Stimulated activated CD8-positive, alpha-beta memory T cell treated with anti-CD3 and anti-CD28 coated beads, Interleukin-4, amount 100 ng/mL, for 48 hours (primary cell): ENCODE measurements around the gene ALOX12.
"Not testable (repeated sequence)": the region's sequence is repeated elsewhere in the genome, so short reads cannot be mapped to it uniquely, and the experiment has no call there.

Source experiments
- DNase-seq: peaks from one replicate; pipeline ENCODE4 v3.0.0-alpha.2; 2020

The ALOX12 gene

GRCh38 chr17:6995500-6996255 is at the start of gene ALOX12:
ALOX12 (plus strand) TSS chr17:6996049; CDS start chr17:6996118, 69 bp downstream.
- DNase-seq: no peak

- no peak for DNase-seq
Measured at GRCh38 chr17:6947745-6948144, 48.1 kb upstream of the ALOX12 start.

- no peak for DNase-seq
Measured at GRCh38 chr17:6948562-6948961, 47.3 kb upstream of the ALOX12 start.

- no peak for DNase-seq
Measured at GRCh38 chr17:6948976-6949375, 46.9 kb upstream of the ALOX12 start.

GRCh38 chr17:6950938-6951337 is 44.9 kb upstream of the ALOX12 start:
- not testable (repeated sequence) for DNase-seq

GRCh38 chr17:6953689-6954088 is 42.2 kb upstream of the ALOX12 start:
- DNase-seq: no peak

GRCh38 chr17:6959700-6960099 is 36.1 kb upstream of the ALOX12 start:
- DNase-seq: no peak

GRCh38 chr17:6969323-6969726 is 26.5 kb upstream of the ALOX12 start:
- no peak for DNase-seq

- DNase-seq: no peak
Measured at GRCh38 chr17:6970992-6971391, 24.9 kb upstream of the ALOX12 start.

GRCh38 chr17:6979440-6979839 is 16.4 kb upstream of the ALOX12 start:
- DNase-seq: not testable (repeated sequence)

- no peak for DNase-seq
Measured at GRCh38 chr17:6981426-6981825, 14.4 kb upstream of the ALOX12 start.

GRCh38 chr17:6985266-6985665 is 10.6 kb upstream of the ALOX12 start:
- no peak for DNase-seq

GRCh38 chr17:6986676-6987075 is 9.2 kb upstream of the ALOX12 start:
- DNase-seq: no peak

- no peak for DNase-seq
Measured at GRCh38 chr17:6989779-6990178, 6.1 kb upstream of the ALOX12 start.

GRCh38 chr17:6993613-6994056 is 2.2 kb upstream of the ALOX12 start:
- DNase-seq: not testable (repeated sequence)

- DNase-seq: no peak
Measured at GRCh38 chr17:6994118-6994598, 1.7 kb upstream of the ALOX12 start.

GRCh38 chr17:6994666-6995256 is 1.1 kb upstream of the ALOX12 start:
- DNase-seq: no peak

- DNase-seq: no peak
Measured at GRCh38 chr17:6996256-6997011, 585 bp downstream of the ALOX12 start.

- no peak for DNase-seq
Measured at GRCh38 chr17:6997171-6997570, 1.3 kb downstream of the ALOX12 start.

- no peak for DNase-seq
Measured at GRCh38 chr17:6998855-6999508, 3.1 kb downstream of the ALOX12 start.

- DNase-seq: peak; percentile 76
Measured at GRCh38 chr17:7001318-7001961, 5.6 kb downstream of the ALOX12 start.

- no peak for DNase-seq
Measured at GRCh38 chr17:7002288-7003047, 6.6 kb downstream of the ALOX12 start.
